Liver (tissue), 9 donors: ENCODE measurements around the gene PATJ. TPM values are rescaled to one million over a fixed set of nuclear protein-coding genes. Genes with fewer than 3 reads are reported as not detected.

ENCODE experiments used
- DNase-seq: peaks from one replicate; pipeline ENCODE4 v3.0.0-alpha.2; 2017; ENCODE audit warnings: low spot score
- H3K27ac ChIP-seq, 2 donors: one replicate each; pipeline ENCODE4 v1.7.0; 2013; ENCODE audit warnings: inconsistent platforms in 2 of 2, low read length in 2 of 2, control low read depth in 1 of 2, low read depth in 1 of 2, mild to moderate bottlenecking in 1 of 2
- H3K27me3 ChIP-seq, 4 donors: one replicate each; pipeline versions ENCODE4 v1.6.1 to v1.7.0; 2013; ENCODE audit warnings: low read length in 3 of 4, inconsistent platforms in 1 of 4, mild to moderate bottlenecking in 1 of 4, moderate library complexity in 1 of 4; ENCODE audit not compliant: control insufficient read depth in 4 of 4, insufficient read depth in 4 of 4
- H3K36me3 ChIP-seq, 4 donors: one replicate each; pipeline versions ENCODE4 v1.6.1 to v1.7.0; 2013; ENCODE audit warnings: low read length in 3 of 4, mild to moderate bottlenecking in 3 of 4, low read depth in 1 of 4, moderate library complexity in 1 of 4; ENCODE audit not compliant: control insufficient read depth in 4 of 4, insufficient read depth in 3 of 4
- H3K4me1 ChIP-seq, 4 donors: one replicate each; pipeline versions ENCODE4 v1.6.1 to v1.7.0; 2013; ENCODE audit warnings: low read length in 3 of 4, mild to moderate bottlenecking in 3 of 4, moderate library complexity in 1 of 4; ENCODE audit not compliant: control insufficient read depth in 4 of 4, insufficient read depth in 4 of 4
- H3K4me3 ChIP-seq, 3 donors: one replicate each; pipeline versions ENCODE4 v1.6.1 to v1.7.0; 2013; ENCODE audit warnings: low read length in 3 of 3, control low read depth in 1 of 3, low read depth in 1 of 3, mild to moderate bottlenecking in 1 of 3
- H3K9ac ChIP-seq, 2 donors: one replicate each; pipeline ENCODE4 v1.7.0; 2013; ENCODE audit warnings: low read length in 2 of 2, mild to moderate bottlenecking in 2 of 2, moderate library complexity in 2 of 2, control low read depth in 1 of 2, low read depth in 1 of 2
- H3K9me3 ChIP-seq, 4 donors: one replicate each; pipeline versions ENCODE4 v1.6.1 to v1.7.0; 2013; ENCODE audit warnings: low read length in 3 of 4; ENCODE audit not compliant: control insufficient read depth in 4 of 4
- ATF3 ChIP-seq: IDR thresholded peaks from 2 replicates; pipeline ENCODE4 v1.6.1; 2016; ENCODE audit warnings: antibody characterized with exemption
- CTCF ChIP-seq: fragments of 150-350 bp; IDR thresholded peaks from 2 replicates; pipeline ENCODE4 v1.5.1; 2017; ENCODE audit warnings: improper control_type of control experiment, low read depth, low read length; ENCODE audit not compliant: missing input control
- EGR1 ChIP-seq, 2 donors: IDR thresholded peaks; 2 replicates each; pipeline ENCODE4 v1.6.1; 2016 to 2018; ENCODE audit warnings: antibody characterized with exemption in 2 of 2, low read depth in 2 of 2
- FOXA2 ChIP-seq: IDR thresholded peaks from 2 replicates; pipeline ENCODE4 v1.6.1; 2016; ENCODE audit warnings: antibody characterized with exemption
- GABPA ChIP-seq, 2 donors: IDR thresholded peaks in 1 of 2; conservative IDR thresholded peaks in 1 of 2; 2 replicates each; pipeline ENCODE4 v1.6.1; 2016; ENCODE audit warnings: antibody characterized with exemption in 2 of 2, mild to moderate bottlenecking in 1 of 2, moderate library complexity in 1 of 2
- HNF4A ChIP-seq, 2 donors: conservative IDR thresholded peaks; 2 replicates each; pipeline ENCODE4 v1.6.1; 2016; ENCODE audit warnings: antibody characterized with exemption in 2 of 2, mild to moderate bottlenecking in 2 of 2
- HNF4G ChIP-seq: IDR thresholded peaks from 2 replicates; pipeline ENCODE4 v1.6.1; 2016; ENCODE audit warnings: antibody characterized with exemption
- JUND ChIP-seq, 2 donors: IDR thresholded peaks; 2 replicates each; pipeline ENCODE4 v1.6.1; 2016; ENCODE audit warnings: antibody characterized with exemption in 2 of 2
- REST ChIP-seq: IDR thresholded peaks from 2 replicates; pipeline ENCODE4 v1.6.1; 2016; ENCODE audit warnings: antibody characterized with exemption, mild to moderate bottlenecking
- RXRA ChIP-seq, 2 donors: IDR thresholded peaks; 2 replicates each; pipeline ENCODE4 v1.6.1; 2017 to 2018; ENCODE audit warnings: antibody characterized with exemption in 2 of 2, mild to moderate bottlenecking in 1 of 2
- SP1 ChIP-seq: IDR thresholded peaks from 2 replicates; pipeline ENCODE4 v1.6.1; 2018; ENCODE audit warnings: antibody characterized with exemption, mild to moderate bottlenecking
- TAF1 ChIP-seq: conservative IDR thresholded peaks from 2 replicates; pipeline ENCODE4 v1.6.1; 2016; ENCODE audit warnings: antibody characterized with exemption, mild to moderate bottlenecking
- ZBTB33 ChIP-seq: IDR thresholded peaks from 2 replicates; pipeline ENCODE4 v1.6.1; 2016; ENCODE audit warnings: antibody characterized with exemption
- WGBS: extraction: QIAGEN DNeasy Blood & Tissue Kit; methylation state at CpG from one replicate; pipeline ENCODE4 v1.1.7; 2013; 5-methylcytosine and 5-hydroxymethylcytosine counted together
- polyA plus RNA-seq, 2 donors: library from polyadenylated mRNA; stranded (reverse) in 1 of 2; unstranded in 1 of 2; fragments of 200-250 nt in 1 of 2; fragments of >200 nt in 1 of 2; fragmentation: Nextera tagmentation in 1 of 2; extraction: Ambion mirVana in 1 of 2; gene quantifications; one replicate each; pipeline versions ENCODE4 v1.2.1 to v1.2.3, GENCODE V29; 2013 to 2015
- total RNA-seq, 2 donors: library from RNA; depleted of rRNA; stranded (reverse); fragments of >200 nt; gene quantifications; one replicate each; pipeline ENCODE4 v1.2.3, GENCODE V29; 2014
- donor health status: healthy.
- donor health status: healthy.
- donor health status: healthy.
- donor health status: healthy.
- donor health status: healthy.

The PATJ gene
- total and polyA plus RNA-seq, 4 donors: 5.7 to 29.8 (median 9.0) TPM

- Histone ChIP-seq H3K27ac (no peak overlapping the region), H3K36me3 (peaks cover 0 to 13% (median 0%) of the 10 kb centered on the region in 4 donors), H3K4me1 (no peaks in the 10 kb centered on the region), H3K9ac (no peak overlapping the region), H3K27me3 (no peaks in the 10 kb centered on the region), H3K4me3 (no peak overlapping the region), H3K9me3 (no peaks in the 10 kb centered on the region)
- TF ChIP-seq CTCF: no peak
- no peak for TF ChIP-seq RXRA (IDR thresholded peaks at IDR 0.05)
- no peak for TF ChIP-seq HNF4A (conservative IDR thresholded peaks at IDR 0.05)
- no peak for TF ChIP-seq GABPA (IDR thresholded peaks at IDR 0.05 in 1 of 2, conservative IDR thresholded peaks at IDR 0.05 in 1 of 2)
- no peak for TF ChIP-seq TAF1
- TF ChIP-seq REST: no peak
- TF ChIP-seq JUND (IDR thresholded peaks at IDR 0.05): no peak
- no peak for TF ChIP-seq ZBTB33
- TF ChIP-seq EGR1 (IDR thresholded peaks at IDR 0.05; ENCODE audit: low read depth in 2 of 2): no peak
- TF ChIP-seq ATF3: no peak
- no peak for TF ChIP-seq HNF4G
- DNase-seq: no peak
Measured at GRCh38 chr1:62113507-62113906, 371.2 kb downstream of the PATJ start.

- Histone ChIP-seq H3K4me3 (no peak overlapping the region), H3K4me1 (no peaks in the 10 kb centered on the region)
- DNase-seq: no peak
- TF ChIP-seq SP1 (no peak), HNF4G (no peak), RXRA (IDR thresholded peaks at IDR 0.05) (no peak), FOXA2 (no peak), REST (no peak), JUND (IDR thresholded peaks at IDR 0.05) (no peak), CTCF (no peak), ZBTB33 (no peak), TAF1 (no peak)
Measured at GRCh38 chr1:62117018-62117750, 374.9 kb downstream of the PATJ start.

More at GRCh38 chr1:62117018-62117750, 374.9 kb downstream of the PATJ start:
- Histone ChIP-seq H3K36me3 (peaks cover 0 to 8% (median 0%) of the 10 kb centered on the region in 4 donors), H3K27ac (no peak overlapping the region), H3K27me3 (no peaks in the 10 kb centered on the region), H3K9ac (no peak overlapping the region), H3K9me3 (no peaks in the 10 kb centered on the region)
- WGBS: 94% methylated on average over 6 of the region's 6 CpGs
